WTC11 (cell line): ENCODE results near the gene GCA. TPM values are rescaled to one million over a fixed set of nuclear protein-coding genes. Genes with fewer than 3 reads are reported as not detected.

Experiments
- ATAC-seq: fragments of 200-7000 bp; cut with Tn5 transposase; 2 replicates; pipeline ENCODE4 v1.10.0; 2021; ENCODE audit warnings: mild to moderate bottlenecking, moderate library complexity
- CTCF ChIA-PET: fragments of 300-600 bp; sonication (Branson Sonifier 250); formaldehyde crosslinking; loops from one replicate; lab custom pipeline; 2021; ENCODE audit warnings: antibody characterized with exemption; lab: Charles Lee
- POLR2A ChIA-PET: fragments of 350-600 bp; sonication (Branson Sonifier 250); formaldehyde crosslinking; loops from one replicate; lab custom pipeline; 2021; ENCODE audit warnings: antibody characterized with exemption; lab: Charles Lee
- DNase-seq: peaks from one replicate; pipeline ENCODE4 v3.0.0; 2021; ENCODE audit warnings: low spot score
- H3K27ac Mint-ChIP-seq: 2 replicates; pipeline ENCODE4 v1.8.0; 2021; ENCODE audit warnings: mixed read lengths
- H3K27me3 Mint-ChIP-seq: 2 replicates; pipeline ENCODE4 v1.8.0; 2021; ENCODE audit warnings: low read depth, mild to moderate bottlenecking, moderate library complexity, mixed read lengths
- H3K36me3 Mint-ChIP-seq: 2 replicates; pipeline ENCODE4 v1.8.0; 2021; ENCODE audit warnings: mixed read lengths
- H3K4me1 Mint-ChIP-seq: 2 replicates; pipeline ENCODE4 v1.8.0; 2022; ENCODE audit warnings: mixed read lengths
- H3K4me3 Mint-ChIP-seq: 2 replicates; pipeline ENCODE4 v1.8.0; 2021; ENCODE audit warnings: mild to moderate bottlenecking, moderate library complexity, mixed read lengths
- H3K9me3 Mint-ChIP-seq: 2 replicates; pipeline ENCODE4 v1.8.0; 2021; ENCODE audit warnings: mixed read lengths
- CREB1 ChIP-seq: sonication (generic); formaldehyde crosslinking; IDR thresholded peaks from 2 replicates; pipeline ENCODE4 v1.8.0; 2023; ENCODE audit warnings: mild to moderate bottlenecking, missing genetic modification reagents
- ELF4 ChIP-seq: sonication (generic); formaldehyde crosslinking; IDR thresholded peaks from 2 replicates; pipeline ENCODE4 v1.8.1; 2022; ENCODE audit warnings: low read depth, mild to moderate bottlenecking, moderate library complexity, missing genetic modification reagents
- ETV6 ChIP-seq: sonication (generic); formaldehyde crosslinking; IDR thresholded peaks from 2 replicates; pipeline ENCODE4 v1.8.1; 2022; ENCODE audit warnings: mild to moderate bottlenecking, missing genetic modification reagents
- NFE2L1 ChIP-seq: sonication (generic); formaldehyde crosslinking; IDR thresholded peaks from 2 replicates; pipeline ENCODE4 v1.8.1; 2023; ENCODE audit warnings: missing genetic modification reagents
- OVOL2 ChIP-seq: fragments of 250-450 bp; sonication (Bioruptor Pico); IDR thresholded peaks from 2 replicates; pipeline ENCODE4 v1.9.0; 2021; ENCODE audit warnings: mild to moderate bottlenecking, borderline replicate concordance
- PRRX2 ChIP-seq: fragments of 250-450 bp; sonication (Bioruptor Pico); IDR thresholded peaks from 2 replicates; pipeline ENCODE4 v1.8.0; 2021; ENCODE audit warnings: mild to moderate bottlenecking
- RELA ChIP-seq: sonication (generic); formaldehyde crosslinking; IDR thresholded peaks from 2 replicates; pipeline ENCODE4 v1.8.1; 2022; ENCODE audit warnings: missing genetic modification reagents, mild to moderate bottlenecking, borderline replicate concordance
- SMAD4 ChIP-seq: sonication (generic); formaldehyde crosslinking; IDR thresholded peaks from 2 replicates; pipeline ENCODE4 v1.8.0; 2022; ENCODE audit warnings: mild to moderate bottlenecking, missing genetic modification reagents
- SOX15 ChIP-seq: fragments of 250-450 bp; sonication (Bioruptor Pico); IDR thresholded peaks from 2 replicates; pipeline ENCODE4 v1.9.0; 2021; ENCODE audit warnings: mild to moderate bottlenecking
- ZNF121 ChIP-seq: sonication (generic); formaldehyde crosslinking; IDR thresholded peaks from 2 replicates; pipeline ENCODE4 v1.8.0; 2023; ENCODE audit warnings: missing genetic modification reagents
- ZNF219 ChIP-seq: sonication (generic); formaldehyde crosslinking; IDR thresholded peaks from 2 replicates; pipeline ENCODE4 v1.8.0; 2023; ENCODE audit warnings: missing genetic modification reagents, mild to moderate bottlenecking, borderline replicate concordance
- ZNF396 ChIP-seq: fragments of 250-450 bp; sonication (Bioruptor Pico); IDR thresholded peaks from 2 replicates; pipeline ENCODE4 v1.8.0; 2021; ENCODE audit warnings: mild to moderate bottlenecking, moderate library complexity, borderline replicate concordance
- total RNA-seq: library from RNA; stranded (reverse); gene quantifications from 3 replicates; pipeline ENCODE4 v1.2.3, GENCODE V29; 2021
- TF ChIP-seq, protein P1 (sequence below): sonication (generic); formaldehyde crosslinking; IDR thresholded peaks from 2 replicates; pipeline ENCODE4 v1.8.1; 2023; ENCODE audit warnings: mild to moderate bottlenecking, missing genetic modification reagents
- TF ChIP-seq, protein P2 (sequence below): fragments of 200-600 bp; IDR thresholded peaks from 2 replicates; pipeline ENCODE4 v1.8.0; 2022; ENCODE audit warnings: antibody characterized with exemption
- TF ChIP-seq, protein P3 (sequence below): fragments of 250-450 bp; sonication (Bioruptor Pico); IDR thresholded peaks from 2 replicates; pipeline ENCODE4 v1.9.0; 2021; ENCODE audit warnings: mild to moderate bottlenecking
- TF ChIP-seq, protein P4 (sequence below): fragments of 250-450 bp; sonication (Bioruptor Pico); IDR thresholded peaks from 2 replicates; pipeline ENCODE4 v1.9.0; 2021; ENCODE audit warnings: moderate library complexity, mild to moderate bottlenecking, inconsistent platforms, borderline replicate concordance
- TF ChIP-seq, protein P5 (sequence below): fragments of 250-450 bp; sonication (Bioruptor Pico); IDR thresholded peaks from 2 replicates; pipeline ENCODE4 v2.1.2; 2022; ENCODE audit warnings: mild to moderate bottlenecking, moderate library complexity
- TF ChIP-seq, protein P6 (sequence below): sonication (generic); formaldehyde crosslinking; IDR thresholded peaks from 2 replicates; pipeline ENCODE4 v1.8.1; 2023; ENCODE audit warnings: mild to moderate bottlenecking, missing genetic modification reagents, borderline replicate concordance

Gene GCA
- total RNA-seq, 1 experiment from 2014 or later = 42.1 TPM

DNA sequence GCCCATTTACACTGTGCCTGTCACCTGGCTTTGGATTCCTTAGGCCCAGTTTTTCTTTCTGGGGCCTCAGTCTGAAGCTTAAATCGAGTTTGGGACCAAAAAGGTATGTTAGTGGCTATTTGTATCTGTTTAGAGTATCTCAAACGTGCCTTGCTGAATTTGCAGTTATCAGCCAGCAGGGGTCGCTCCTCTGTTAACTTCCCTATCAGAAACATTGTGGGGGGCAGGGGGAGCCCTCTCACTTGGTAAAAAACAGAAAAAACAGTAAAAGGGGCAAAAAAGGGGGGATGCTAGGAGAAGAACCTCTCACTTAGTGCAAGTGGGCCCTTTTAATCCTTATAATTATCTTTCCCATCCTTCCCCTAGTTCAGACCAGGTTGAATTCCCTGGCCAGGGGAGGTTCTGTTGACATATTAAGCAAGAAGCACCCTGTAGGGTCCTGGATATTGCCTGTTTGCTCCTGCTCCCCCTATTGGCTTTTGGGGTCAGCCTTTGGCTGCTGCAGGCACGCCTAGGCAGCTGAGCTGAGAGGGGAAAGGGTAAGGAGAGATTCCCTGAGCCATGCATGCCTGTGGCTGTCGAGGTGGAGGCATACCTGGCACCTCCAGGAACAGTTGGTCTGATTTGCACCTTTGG is 16.7 kb upstream of the GCA start:
- Mint-ChIP-seq H3K27me3 (no peaks in the 10 kb centered on the region), H3K9me3 (peaks cover 14% of the 10 kb centered on the region), H3K4me1 (peaks cover 4% of the 10 kb centered on the region), H3K36me3 (peaks cover 10% of the 10 kb centered on the region), H3K4me3 (no peak overlapping the region), H3K27ac (no peak overlapping the region)
- DNase-seq (peak; percentile 32), ATAC-seq (peak; percentile 91)
- no peak for TF ChIP-seq ELF4 (CRISPR knock-in tag)
- TF ChIP-seq, protein P1, sequence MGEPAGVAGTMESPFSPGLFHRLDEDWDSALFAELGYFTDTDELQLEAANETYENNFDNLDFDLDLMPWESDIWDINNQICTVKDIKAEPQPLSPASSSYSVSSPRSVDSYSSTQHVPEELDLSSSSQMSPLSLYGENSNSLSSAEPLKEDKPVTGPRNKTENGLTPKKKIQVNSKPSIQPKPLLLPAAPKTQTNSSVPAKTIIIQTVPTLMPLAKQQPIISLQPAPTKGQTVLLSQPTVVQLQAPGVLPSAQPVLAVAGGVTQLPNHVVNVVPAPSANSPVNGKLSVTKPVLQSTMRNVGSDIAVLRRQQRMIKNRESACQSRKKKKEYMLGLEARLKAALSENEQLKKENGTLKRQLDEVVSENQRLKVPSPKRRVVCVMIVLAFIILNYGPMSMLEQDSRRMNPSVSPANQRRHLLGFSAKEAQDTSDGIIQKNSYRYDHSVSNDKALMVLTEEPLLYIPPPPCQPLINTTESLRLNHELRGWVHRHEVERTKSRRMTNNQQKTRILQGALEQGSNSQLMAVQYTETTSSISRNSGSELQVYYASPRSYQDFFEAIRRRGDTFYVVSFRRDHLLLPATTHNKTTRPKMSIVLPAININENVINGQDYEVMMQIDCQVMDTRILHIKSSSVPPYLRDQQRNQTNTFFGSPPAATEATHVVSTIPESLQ = no peak
- TF ChIP-seq, protein P2, sequence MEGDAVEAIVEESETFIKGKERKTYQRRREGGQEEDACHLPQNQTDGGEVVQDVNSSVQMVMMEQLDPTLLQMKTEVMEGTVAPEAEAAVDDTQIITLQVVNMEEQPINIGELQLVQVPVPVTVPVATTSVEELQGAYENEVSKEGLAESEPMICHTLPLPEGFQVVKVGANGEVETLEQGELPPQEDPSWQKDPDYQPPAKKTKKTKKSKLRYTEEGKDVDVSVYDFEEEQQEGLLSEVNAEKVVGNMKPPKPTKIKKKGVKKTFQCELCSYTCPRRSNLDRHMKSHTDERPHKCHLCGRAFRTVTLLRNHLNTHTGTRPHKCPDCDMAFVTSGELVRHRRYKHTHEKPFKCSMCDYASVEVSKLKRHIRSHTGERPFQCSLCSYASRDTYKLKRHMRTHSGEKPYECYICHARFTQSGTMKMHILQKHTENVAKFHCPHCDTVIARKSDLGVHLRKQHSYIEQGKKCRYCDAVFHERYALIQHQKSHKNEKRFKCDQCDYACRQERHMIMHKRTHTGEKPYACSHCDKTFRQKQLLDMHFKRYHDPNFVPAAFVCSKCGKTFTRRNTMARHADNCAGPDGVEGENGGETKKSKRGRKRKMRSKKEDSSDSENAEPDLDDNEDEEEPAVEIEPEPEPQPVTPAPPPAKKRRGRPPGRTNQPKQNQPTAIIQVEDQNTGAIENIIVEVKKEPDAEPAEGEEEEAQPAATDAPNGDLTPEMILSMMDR = peak; percentile 65
- no peak for TF ChIP-seq SMAD4 (CRISPR knock-in tag)
- ChIA-PET CTCF (interaction anchor here (0.7 to 2.4 kb wide), 2 partner anchors 9 to 722 kb away, joined by 6 to 8 read pairs; partner anchors contain the start of gene IFIH1), POLR2A (no interaction called here)

DNA sequence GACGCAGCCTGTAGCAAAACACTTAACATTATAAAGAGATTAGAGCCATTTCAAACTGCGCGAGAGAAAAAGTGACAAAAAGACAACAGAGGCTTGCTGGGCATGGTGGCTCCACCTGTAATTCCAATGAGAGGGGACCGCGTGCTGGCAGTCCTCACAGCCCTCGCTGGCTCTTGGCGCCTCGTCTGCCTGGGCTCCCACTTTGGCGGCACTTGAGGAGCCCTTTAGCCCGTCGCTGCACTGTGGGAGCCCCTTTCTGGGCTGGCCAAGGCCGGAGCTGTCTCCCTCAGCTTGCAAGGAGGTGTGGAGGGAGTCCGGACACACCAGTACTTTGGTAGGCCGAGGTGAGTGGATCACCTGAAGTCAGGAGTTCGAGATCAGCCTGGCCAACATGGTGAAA is 16.1 kb upstream of the GCA start:
- H3K4me3 Mint-ChIP-seq = no peak overlapping the region
- no peak overlapping the region for H3K27ac Mint-ChIP-seq
- peaks cover 14% of the 10 kb centered on the region for H3K9me3 Mint-ChIP-seq
- peaks cover 4% of the 10 kb centered on the region for H3K4me1 Mint-ChIP-seq
- ATAC-seq = no peak
- CTCF ChIA-PET = interaction anchor here (0.7 to 2.4 kb wide), 2 partner anchors 9 to 723 kb away, joined by 6 to 8 read pairs; partner anchors contain the start of gene IFIH1
- DNase-seq = no peak
- POLR2A ChIA-PET = no interaction called here
- peaks cover 10% of the 10 kb centered on the region for H3K36me3 Mint-ChIP-seq
- H3K27me3 Mint-ChIP-seq = no peaks in the 10 kb centered on the region
- TF ChIP-seq OVOL2 (CRISPR knock-in tag) (no peak), PRRX2 (no peak)
- TF ChIP-seq, protein P3, sequence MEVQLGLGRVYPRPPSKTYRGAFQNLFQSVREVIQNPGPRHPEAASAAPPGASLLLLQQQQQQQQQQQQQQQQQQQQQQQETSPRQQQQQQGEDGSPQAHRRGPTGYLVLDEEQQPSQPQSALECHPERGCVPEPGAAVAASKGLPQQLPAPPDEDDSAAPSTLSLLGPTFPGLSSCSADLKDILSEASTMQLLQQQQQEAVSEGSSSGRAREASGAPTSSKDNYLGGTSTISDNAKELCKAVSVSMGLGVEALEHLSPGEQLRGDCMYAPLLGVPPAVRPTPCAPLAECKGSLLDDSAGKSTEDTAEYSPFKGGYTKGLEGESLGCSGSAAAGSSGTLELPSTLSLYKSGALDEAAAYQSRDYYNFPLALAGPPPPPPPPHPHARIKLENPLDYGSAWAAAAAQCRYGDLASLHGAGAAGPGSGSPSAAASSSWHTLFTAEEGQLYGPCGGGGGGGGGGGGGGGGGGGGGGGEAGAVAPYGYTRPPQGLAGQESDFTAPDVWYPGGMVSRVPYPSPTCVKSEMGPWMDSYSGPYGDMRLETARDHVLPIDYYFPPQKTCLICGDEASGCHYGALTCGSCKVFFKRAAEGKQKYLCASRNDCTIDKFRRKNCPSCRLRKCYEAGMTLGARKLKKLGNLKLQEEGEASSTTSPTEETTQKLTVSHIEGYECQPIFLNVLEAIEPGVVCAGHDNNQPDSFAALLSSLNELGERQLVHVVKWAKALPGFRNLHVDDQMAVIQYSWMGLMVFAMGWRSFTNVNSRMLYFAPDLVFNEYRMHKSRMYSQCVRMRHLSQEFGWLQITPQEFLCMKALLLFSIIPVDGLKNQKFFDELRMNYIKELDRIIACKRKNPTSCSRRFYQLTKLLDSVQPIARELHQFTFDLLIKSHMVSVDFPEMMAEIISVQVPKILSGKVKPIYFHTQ (CRISPR knock-in tag) = no peak
- TF ChIP-seq, protein P4, sequence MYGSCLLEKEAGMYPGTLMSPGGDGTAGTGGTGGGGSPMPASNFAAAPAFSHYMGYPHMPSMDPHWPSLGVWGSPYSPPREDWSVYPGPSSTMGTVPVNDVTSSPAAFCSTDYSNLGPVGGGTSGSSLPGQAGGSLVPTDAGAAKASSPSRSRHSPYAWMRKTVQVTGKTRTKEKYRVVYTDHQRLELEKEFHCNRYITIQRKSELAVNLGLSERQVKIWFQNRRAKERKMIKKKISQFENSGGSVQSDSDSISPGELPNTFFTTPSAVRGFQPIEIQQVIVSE (CRISPR knock-in tag) = no peak
- TF ChIP-seq, protein P5, sequence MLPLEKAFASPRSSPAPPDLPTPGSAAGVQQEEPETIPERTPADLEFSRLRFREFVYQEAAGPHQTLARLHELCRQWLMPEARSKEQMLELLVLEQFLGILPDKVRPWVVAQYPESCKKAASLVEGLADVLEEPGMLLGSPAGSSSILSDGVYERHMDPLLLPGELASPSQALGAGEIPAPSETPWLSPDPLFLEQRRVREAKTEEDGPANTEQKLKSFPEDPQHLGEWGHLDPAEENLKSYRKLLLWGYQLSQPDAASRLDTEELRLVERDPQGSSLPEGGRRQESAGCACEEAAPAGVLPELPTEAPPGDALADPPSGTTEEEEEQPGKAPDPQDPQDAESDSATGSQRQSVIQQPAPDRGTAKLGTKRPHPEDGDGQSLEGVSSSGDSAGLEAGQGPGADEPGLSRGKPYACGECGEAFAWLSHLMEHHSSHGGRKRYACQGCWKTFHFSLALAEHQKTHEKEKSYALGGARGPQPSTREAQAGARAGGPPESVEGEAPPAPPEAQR (CRISPR knock-in tag) = no peak

DNA sequence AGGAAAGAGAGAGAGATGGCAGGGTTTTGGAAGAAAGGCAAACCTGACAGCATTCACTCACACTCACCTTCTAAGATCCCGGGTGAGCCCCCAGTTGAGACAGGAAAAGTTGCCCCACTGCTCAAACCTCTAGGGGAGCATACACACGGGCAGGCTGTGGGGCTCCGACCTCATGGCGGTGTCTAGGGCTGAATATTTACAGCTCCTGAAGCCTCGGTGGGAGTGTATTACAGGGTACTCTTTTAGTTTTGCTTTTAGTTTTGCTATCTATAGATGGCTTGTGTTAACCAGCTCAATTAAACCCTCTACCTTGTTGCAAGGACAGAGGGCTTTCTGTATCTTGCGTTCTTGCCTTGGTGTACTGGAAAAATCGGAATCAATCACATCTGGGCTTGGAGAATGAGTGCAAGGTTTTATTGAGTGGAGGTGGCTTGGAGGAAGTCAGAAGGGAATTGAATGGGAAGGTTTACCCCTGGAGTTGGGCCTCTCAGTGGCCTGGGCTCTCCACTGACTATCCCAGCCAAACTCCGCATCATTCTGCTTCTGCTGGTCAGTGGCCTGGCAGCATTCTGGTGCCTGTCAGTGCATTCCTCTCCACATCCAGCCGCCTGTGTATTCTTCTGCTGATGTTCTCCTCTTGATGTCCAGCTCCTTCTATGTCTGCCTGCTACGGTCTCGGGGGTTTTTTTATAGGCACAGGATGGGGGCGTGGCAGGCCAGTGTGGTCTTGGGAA is 15.3 kb upstream of the GCA start:
- Mint-ChIP-seq H3K4me1 (peaks cover 4% of the 10 kb centered on the region), H3K27ac (no peak overlapping the region), H3K9me3 (peaks cover 14% of the 10 kb centered on the region), H3K36me3 (peaks cover 10% of the 10 kb centered on the region), H3K27me3 (no peaks in the 10 kb centered on the region), H3K4me3 (no peak overlapping the region)
- ATAC-seq (no peak), DNase-seq (no peak)
- TF ChIP-seq ZNF121 (CRISPR knock-in tag) = no peak
- no peak for TF ChIP-seq ZNF219
- TF ChIP-seq RELA (CRISPR knock-in tag) = no peak
- no peak for TF ChIP-seq CREB1
- no peak for TF ChIP-seq ETV6 (CRISPR knock-in tag)
- TF ChIP-seq ZNF396 (CRISPR knock-in tag) = no peak
- no peak for TF ChIP-seq NFE2L1 (CRISPR knock-in tag)
- TF ChIP-seq SOX15 = no peak
- TF ChIP-seq, protein P6, sequence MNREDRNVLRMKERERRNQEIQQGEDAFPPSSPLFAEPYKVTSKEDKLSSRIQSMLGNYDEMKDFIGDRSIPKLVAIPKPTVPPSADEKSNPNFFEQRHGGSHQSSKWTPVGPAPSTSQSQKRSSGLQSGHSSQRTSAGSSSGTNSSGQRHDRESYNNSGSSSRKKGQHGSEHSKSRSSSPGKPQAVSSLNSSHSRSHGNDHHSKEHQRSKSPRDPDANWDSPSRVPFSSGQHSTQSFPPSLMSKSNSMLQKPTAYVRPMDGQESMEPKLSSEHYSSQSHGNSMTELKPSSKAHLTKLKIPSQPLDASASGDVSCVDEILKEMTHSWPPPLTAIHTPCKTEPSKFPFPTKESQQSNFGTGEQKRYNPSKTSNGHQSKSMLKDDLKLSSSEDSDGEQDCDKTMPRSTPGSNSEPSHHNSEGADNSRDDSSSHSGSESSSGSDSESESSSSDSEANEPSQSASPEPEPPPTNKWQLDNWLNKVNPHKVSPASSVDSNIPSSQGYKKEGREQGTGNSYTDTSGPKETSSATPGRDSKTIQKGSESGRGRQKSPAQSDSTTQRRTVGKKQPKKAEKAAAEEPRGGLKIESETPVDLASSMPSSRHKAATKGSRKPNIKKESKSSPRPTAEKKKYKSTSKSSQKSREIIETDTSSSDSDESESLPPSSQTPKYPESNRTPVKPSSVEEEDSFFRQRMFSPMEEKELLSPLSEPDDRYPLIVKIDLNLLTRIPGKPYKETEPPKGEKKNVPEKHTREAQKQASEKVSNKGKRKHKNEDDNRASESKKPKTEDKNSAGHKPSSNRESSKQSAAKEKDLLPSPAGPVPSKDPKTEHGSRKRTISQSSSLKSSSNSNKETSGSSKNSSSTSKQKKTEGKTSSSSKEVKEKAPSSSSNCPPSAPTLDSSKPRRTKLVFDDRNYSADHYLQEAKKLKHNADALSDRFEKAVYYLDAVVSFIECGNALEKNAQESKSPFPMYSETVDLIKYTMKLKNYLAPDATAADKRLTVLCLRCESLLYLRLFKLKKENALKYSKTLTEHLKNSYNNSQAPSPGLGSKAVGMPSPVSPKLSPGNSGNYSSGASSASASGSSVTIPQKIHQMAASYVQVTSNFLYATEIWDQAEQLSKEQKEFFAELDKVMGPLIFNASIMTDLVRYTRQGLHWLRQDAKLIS (CRISPR knock-in tag) = no peak
- CTCF ChIA-PET = interaction anchor here (2.4 kb wide), 1 partner anchor 10 kb away, joined by 8 read pairs; the partner anchor contains the start of gene IFIH1
- POLR2A ChIA-PET = no interaction called here
